OCI-M2 (cell line): ENCODE data around the gene SLC6A16.
"Not testable (repeated sequence)": the region's sequence is repeated elsewhere in the genome, so short reads cannot be mapped to it uniquely, and the experiment has no call there.

Source experiments
- DNase-seq: peaks from one replicate; lab custom pipeline; 2025; ENCODE audit not compliant: unreplicated experiment; lab: John Stamatoyannopoulos, UW

Gene SLC6A16

DNA sequence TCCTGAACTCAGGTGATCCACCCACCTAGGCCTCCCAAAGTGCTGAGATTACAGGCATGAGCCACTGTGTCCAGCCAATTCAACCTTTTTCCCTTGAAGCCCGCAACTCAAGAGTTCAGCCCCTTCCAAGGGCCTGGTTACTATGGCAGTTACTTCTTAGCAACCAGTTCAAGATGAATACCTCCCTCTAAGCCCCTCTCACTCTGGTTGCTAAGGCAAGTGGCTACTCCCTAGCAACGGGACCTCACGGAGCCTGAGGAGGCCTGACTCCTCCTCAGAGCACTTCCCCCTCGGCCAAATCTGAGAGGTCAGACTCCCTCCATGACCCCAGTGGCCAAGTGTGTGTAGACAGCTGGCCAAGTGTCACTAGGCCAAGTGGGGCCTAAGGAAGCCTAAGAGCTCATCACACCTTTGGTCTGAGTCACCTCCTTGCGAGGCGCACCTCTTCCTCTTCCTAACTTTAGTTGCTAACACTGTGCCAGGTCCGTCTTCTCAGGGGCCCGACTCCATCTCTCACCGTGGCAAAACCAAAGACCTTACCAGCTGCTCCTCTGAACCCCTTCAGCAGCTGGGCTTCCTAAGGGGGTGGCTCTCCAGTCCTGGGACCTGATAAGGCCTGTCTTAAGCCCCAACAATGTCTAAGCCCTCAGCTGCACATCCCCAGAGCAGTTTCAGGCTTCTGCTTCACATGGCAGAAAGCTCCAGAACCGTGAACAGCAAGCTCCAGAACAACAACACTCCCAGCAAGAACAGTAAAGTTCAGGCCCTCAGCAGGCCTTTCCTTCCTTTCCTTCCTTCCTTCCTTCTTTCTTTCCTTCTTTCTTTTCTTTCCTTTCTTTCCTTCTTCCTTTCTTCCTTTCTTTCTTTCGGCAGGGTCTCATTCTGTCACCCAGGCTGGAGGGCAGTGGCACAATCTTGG is 19.8 kb upstream of the SLC6A16 start:
- DNase-seq = no peak

- DNase-seq = no peak
Measured at GRCh38 chr19:49343123-49343522, 18.1 kb upstream of the SLC6A16 start.

DNA sequence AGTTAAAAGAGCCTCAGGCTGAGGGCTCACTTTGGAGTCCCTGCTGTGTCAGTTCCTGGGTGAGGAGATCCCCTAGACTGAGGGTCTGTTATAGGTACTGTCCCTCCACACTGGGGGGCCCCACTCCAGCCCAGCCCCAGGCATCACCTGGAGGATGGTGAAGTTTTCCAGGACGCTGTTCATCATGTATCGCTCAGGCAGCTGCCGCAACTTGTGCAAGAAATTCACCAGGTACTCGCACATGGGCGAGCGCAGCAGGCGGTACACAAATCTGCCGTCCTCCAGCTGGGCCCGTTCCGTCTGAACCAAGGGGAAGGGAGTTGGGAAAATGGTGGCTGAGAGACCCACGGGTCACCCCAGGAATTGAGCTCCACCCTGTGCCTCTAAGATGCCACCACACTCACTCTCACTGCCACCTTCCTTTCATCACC is 17.3 kb upstream of the SLC6A16 start:
- DNase-seq = no peak

DNA sequence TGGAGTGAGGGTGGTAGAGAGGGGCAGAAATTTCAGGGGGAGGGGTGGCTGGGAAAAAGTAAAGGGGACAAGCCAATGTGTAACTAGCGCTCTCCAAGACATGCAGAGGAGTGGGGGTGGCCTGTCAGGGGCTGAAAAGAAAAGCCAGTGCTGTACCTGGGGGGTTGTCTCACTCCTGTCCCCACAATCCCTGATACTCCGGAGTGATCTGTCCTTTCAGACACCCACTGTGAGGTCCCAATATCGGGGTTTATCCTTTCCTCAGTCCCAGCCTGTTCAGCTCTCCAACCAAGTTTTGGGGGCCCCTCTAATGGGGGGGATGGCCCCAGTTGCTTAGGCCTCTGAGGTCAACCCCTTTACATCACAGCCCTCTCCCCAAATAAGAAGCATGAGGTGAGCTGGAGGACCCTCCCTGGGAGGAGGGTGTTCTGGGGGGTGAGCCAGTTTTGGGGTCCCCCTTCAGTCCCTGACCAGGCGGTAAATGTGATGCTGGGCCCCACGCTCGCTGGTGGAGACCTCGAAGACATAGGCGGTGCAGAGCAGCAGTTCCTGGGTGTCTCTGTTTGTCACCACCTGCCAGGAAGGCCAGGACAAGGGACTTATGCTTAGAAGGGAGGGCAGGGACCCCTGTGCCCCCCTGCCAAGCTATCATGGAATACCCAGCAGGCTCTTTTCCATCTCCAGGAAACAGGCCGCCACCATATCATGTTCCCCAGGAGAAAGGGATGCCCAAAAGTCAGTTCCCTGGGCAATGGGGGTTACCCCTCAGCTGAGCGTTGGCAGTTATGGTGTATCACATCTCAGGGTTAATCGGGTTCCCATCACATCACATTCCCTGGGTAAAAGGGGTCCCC is 16.1 kb upstream of the SLC6A16 start:
- DNase-seq = no peak

GRCh38 chr19:49340069-49340864 is 15.3 kb upstream of the SLC6A16 start:
- DNase-seq = no peak

DNA sequence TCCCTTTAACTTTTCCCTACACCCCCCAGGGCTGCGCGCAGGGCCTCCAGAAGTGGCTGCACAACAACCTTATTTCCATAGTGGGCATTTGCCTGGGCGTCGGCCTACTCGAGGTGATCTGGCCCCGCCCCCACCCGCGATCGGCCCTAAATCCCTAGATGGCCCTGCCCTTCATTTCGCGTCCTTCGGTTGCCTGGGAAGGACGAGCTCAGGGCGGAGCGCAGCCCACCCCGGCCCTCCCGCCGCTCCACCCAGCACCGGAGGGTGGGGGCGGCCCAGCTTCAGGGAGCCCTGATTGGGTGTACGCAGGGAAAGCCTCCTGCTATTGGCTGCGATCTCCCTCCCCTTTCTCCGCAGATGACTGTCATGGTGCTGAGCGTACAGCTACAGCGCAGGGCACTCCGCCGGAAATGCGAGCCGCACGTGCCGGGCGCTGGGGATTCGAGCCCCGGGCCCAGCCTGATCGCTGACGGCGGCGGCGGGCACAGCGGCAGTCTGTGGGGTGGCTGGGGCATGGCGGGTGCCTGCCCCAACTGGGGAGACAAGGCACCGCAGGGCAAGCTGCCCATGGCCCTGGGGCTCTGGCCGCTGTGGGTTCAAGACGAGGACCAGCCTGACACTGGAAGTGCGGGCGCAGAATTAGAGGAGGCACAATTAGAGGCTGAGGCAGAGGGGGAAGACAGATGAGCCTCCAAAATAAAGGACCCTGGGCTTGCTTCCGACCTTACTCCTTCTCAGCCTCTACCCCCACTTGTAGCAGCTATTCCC is 14.5 kb upstream of the SLC6A16 start:
- DNase-seq = no peak

DNA sequence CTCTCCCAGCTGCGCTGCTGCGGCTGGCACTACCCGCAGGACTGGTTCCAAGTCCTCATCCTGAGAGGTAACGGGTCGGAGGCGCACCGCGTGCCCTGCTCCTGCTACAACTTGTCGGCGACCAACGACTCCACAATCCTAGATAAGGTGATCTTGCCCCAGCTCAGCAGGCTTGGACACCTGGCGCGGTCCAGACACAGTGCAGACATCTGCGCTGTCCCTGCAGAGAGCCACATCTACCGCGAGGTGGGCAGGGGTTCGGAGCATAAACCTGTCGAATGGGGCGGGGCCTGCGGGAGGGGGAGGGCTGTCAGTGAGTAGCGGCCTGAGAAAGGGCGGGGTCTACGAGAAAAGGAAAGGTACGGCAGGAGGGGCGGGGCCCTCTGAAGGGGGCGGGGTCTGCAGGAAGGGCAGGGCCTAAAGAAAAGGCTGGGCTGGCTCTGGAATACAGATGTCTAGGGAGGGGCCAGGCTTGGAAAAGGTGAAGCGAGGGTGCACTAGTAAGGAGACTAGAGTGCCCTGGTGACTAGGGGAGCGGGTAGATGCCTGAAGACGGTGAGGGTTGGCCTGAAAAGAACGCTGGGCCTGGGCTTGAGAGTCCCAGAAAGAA is 13.8 kb upstream of the SLC6A16 start:
- DNase-seq = no peak

- no peak for DNase-seq
Measured at GRCh38 chr19:49338023-49338677, 13.2 kb upstream of the SLC6A16 start.

DNA sequence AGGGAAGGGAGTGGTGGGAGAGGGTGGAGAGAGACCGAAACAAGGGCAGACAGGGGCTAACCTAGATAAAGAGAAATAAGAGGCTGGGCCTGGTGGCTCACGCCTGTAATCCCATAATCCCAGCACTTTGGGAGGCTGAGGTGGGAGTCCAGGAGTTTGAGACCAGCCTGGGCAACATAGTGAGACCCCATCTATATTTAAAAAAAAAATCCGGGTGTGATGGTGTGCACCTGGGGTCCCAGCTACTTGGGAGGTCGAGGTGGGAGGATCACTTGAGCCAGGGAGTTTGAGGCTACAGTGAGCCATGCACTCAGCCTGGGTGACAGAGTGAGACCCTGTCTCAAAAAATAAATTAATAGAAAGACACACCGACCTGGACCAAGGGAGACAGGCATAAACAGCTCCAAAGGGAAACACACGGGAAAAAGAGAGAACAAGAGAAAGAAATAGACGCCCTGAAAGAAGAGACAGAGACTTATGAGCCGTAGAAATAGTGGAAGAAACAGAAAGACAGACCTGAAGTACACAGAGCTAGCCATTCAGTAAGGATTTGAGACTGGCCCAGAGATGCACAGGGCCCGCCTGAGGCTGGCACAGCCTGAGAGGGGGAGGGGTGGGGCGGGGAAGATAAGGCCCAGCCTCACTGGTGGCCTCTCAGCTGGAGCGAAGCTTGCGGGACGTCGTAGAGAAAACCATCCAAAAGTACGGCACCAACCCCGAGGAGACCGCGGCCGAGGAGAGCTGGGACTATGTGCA is 12.5 kb upstream of the SLC6A16 start:
- no peak for DNase-seq

- DNase-seq = no peak
Measured at GRCh38 chr19:49336482-49337266, 11.7 kb upstream of the SLC6A16 start.

DNA sequence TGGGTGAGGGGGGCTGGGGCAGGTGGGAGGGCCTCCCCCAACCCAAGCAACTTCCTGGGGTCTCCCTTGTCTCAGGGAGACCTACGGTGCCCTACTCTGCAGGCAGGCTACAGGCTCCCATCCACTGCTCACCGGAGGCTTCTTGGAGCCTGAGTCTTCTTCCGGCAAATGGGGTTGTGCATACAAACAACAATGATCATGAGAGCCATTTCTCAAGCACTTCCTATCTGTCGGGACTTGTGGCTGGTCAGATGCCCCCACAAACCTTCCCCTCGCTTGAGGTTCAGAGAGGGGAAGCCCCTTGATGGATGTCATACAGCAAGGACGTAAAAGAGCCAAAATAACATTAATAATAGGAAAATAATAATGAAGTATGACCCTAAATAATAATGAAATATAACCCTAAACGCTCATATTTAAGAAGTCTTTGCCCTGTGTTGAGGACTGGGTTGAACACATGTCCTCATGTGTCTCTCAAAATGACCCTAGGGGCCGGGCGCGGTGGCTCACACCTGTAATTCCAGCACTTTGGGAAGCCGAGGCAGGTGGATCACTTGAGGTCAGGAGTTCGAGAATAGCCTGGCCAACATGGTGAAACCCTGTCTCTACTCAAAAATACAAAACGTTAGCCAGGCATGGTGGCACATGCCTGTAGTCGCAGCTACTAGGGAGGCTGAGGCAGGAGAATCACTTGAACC is 10.9 kb upstream of the SLC6A16 start:
- no peak for DNase-seq

DNA sequence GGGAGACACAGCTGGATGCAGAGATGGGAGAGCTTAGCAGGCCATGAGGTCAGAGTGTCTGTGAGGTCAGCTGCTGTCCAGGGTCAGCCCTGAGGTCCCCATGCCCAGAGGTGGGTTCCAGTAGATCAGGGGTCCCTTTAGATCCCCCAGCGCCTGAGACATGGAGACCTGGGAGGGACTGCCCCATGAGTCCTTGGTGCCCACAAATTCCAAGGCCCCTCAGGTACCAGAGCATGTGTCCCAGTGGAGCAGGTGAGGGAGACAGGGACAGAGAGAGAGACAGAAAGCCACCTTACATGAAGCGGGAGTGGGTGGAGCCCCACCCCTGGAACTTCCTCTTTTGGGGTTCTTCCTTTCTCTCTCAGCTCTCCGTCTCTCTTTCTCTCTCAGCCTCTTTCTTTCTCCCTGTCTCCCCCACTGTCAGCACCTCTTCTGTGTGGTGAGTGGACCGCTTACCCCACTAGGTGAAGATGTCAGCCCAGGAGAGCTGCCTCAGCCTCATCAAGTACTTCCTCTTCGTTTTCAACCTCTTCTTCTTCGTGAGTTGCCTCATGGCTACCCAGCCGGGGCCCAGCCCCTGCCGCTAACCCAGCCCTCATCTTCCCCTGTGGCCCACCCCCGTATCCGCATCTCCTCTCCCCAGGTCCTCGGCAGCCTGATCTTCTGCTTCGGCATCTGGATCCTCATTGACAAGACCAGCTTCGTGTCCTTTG is 10.2 kb upstream of the SLC6A16 start, which contains the start of gene CD37:
Gene CD37, plus strand, starts transcription at position 336 of the 713 bp plus-strand sequence. Its CDS starts 135 bp downstream, at position 471.
- DNase-seq = no peak

- DNase-seq = no peak
Measured at GRCh38 chr19:49333811-49334288, 8.9 kb upstream of the SLC6A16 start.

DNA sequence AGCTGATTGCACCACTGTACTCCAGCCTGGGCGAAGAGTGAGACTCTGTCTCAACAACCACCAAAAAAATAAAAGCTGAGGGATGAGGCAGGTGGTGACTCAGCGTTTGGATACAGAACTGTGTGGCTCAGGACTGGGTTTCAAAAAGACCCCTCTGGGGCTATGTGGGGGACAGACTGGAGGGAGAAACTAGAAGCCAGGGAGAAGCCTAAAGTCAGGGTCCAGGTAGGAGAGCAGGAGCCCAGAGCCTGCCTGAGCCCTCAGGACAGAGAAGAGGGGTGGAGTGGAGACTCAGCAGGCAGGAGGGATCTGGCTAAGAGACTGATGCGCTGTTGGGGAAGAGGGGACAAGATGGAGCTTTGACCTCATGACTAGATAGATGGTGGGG is 8.4 kb upstream of the SLC6A16 start:
- DNase-seq = no peak

GRCh38 chr19:49332691-49333417 is 7.9 kb upstream of the SLC6A16 start:
- DNase-seq = not testable (repeated sequence)

DNA sequence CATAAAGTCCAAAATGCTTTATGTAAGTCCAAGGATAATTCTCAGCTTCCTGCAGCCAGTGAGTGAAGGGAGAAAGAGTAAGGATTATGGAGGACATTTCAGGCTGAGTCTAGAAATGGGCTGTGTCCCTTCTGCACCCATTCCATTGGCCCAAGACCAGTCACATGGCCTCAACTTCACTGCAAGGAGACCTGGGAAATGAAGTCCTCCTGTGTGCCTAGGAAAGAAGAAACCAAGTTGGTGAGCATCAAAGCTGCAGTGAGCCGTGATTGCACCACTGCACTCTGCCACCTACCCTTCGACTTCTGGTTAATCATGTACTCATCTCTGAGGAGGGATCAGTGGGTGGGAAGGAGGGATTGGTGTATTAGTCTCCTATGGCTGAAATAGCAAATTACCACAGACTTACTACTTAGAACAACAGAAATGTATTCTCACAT is 6.6 kb upstream of the SLC6A16 start:
- DNase-seq = no peak
